ENCODE results near the gene PLA2G4A. TPM values are rescaled to one million over a fixed set of nuclear protein-coding genes. Genes with fewer than 3 reads are reported as not detected.

The PLA2G4A gene
- polyA plus RNA-seq, 1 of the 3 experiments (the other 2 are of a cell fraction): 0.26 TPM

- H3K4me3 ChIP-seq (ENCODE audit: low read depth in 2 of 2, low read length in 1 of 2): peak overlapping the region in 1 of 2 experiments; percentile 20; a peak in 2 of 4 replicates
- no peak for DNase-seq
- peak overlapping the region in 1 of 2 experiments; percentile 49; a peak in 2 of 4 replicates for H3K27ac ChIP-seq (ENCODE audit: low read depth in 2 of 2, low read length in 1 of 2)
- H3K4me2 ChIP-seq: peak overlapping the region; percentile 61; the same call in 1 of the 2 replicates
- no peaks in the 10 kb centered on the region for H3K4me1 ChIP-seq (ENCODE audit: control insufficient read depth in 1 of 2, insufficient read depth in 2 of 2, low read depth in 1 of 2, low read length in 1 of 2)
- ChIA-PET POLR2A (no interaction called here), CTCF (no interaction called here)
- H3K27me3 ChIP-seq (ENCODE audit: insufficient read depth): no peaks in the 10 kb centered on the region
- no peaks in the 10 kb centered on the region for H3K36me3 ChIP-seq (replicated peaks in 1 of 2; ENCODE audit: control insufficient read depth in 1 of 2, insufficient read depth in 2 of 2, low read length in 1 of 2)
- H3K9ac ChIP-seq: no peak overlapping the region
- TF ChIP-seq POLR2AphosphoS5 (IDR thresholded peaks at IDR 0.05; ENCODE audit: low read depth, low read length) (no peak), GATA2 (CRISPR knock-in tag; IDR thresholded peaks at IDR 0.05) (no peak), TEAD4 (IDR thresholded peaks at IDR 0.05; ENCODE audit: borderline replicate concordance, insufficient read depth) (no peak), USF1 (IDR thresholded peaks at IDR 0.05; ENCODE audit: borderline replicate concordance, low read depth) (no peak), REST (IDR thresholded peaks at IDR 0.05; ENCODE audit: low read depth, low read length) (no peak), CHD2 (IDR thresholded peaks at IDR 0.05; ENCODE audit: low read length, partially characterized antibody) (no peak), MAX (IDR thresholded peaks at IDR 0.05; ENCODE audit: low read depth) (no peak), CTCF (IDR thresholded peaks at IDR 0.05) (no peak), ELF1 (IDR thresholded peaks at IDR 0.05) (no peak), MEF2A (IDR thresholded peaks at IDR 0.05; ENCODE audit: borderline replicate concordance, low read depth) (no peak), MXI1 (IDR thresholded peaks at IDR 0.05; ENCODE audit: low read depth, low read length) (no peak), FOXM1 (IDR thresholded peaks at IDR 0.05; ENCODE audit: low read depth) (no peak), YY1 (IDR thresholded peaks at IDR 0.05; ENCODE audit: low read depth) (no peak), NRF1 (IDR thresholded peaks at IDR 0.05; ENCODE audit: low read depth, low read length) (no peak)
- peaks cover 6% of the 10 kb centered on the region for H3F3A ChIP-seq (replicated peaks; ENCODE audit: insufficient read depth)
- no peaks in the 10 kb centered on the region for H4K20me1 ChIP-seq (ENCODE audit: insufficient read depth)
- peak overlapping the region; percentile 65; the same call in 1 of the 2 replicates for H2AFZ ChIP-seq (ENCODE audit: low read depth)
- 13% methylated on average over 4 of the region's 4 CpGs for WGBS (ENCODE audit: low lambda C conversion rate)
- no peaks in the 10 kb centered on the region for H3K79me2 ChIP-seq (ENCODE audit: insufficient read depth)
- no peaks in the 10 kb centered on the region for H3K9me2 ChIP-seq
- no peaks in the 10 kb centered on the region for H3K9me3 ChIP-seq
These were observed 16.2 kb upstream of the PLA2G4A start for GRCh38 chr1:186812570-186812969.
